Prostate gland (tissue), 2 donors: ENCODE measurements around the gene NFASC. TPM values are rescaled to one million over a fixed set of nuclear protein-coding genes. Genes with fewer than 3 reads are reported as not detected.

ENCODE experiments used
- DNase-seq: peaks from one replicate; pipeline ENCODE4 v3.0.0-alpha.2; 2019; ENCODE audit warnings: low spot score
- H3K27ac ChIP-seq, 2 donors: fragments of 200-600 bp; sonication (generic); 2 replicates each; pipeline ENCODE4 v1.5.1; 2017 to 2019
- H3K27me3 ChIP-seq: fragments of 200-600 bp; sonication (generic); replicated peaks from 2 replicates; pipeline ENCODE4 v1.5.1; 2019; ENCODE audit not compliant: insufficient read depth
- H3K36me3 ChIP-seq, 2 donors: fragments of 200-600 bp; sonication (generic); 1 replicate in 1 of 2; 2 replicates in 1 of 2; pipeline versions ENCODE4 v1.5.1 to v1.8.1; 2017 to 2019
- H3K4me1 ChIP-seq: fragments of 200-600 bp; sonication (generic); replicated peaks from 2 replicates; pipeline ENCODE4 v1.5.1; 2019
- H3K4me3 ChIP-seq, 2 donors: fragments of 200-600 bp; sonication (generic); 2 replicates each; pipeline ENCODE4 v1.5.1; 2017 to 2019
- H3K9me3 ChIP-seq: fragments of 200-600 bp; sonication (generic); 2 replicates; pipeline ENCODE4 v1.5.1; 2017
- POLR2A ChIP-seq: fragments of 450-650 bp; IDR thresholded peaks from one replicate; pipeline ENCODE4 v1.6.1; 2016; ENCODE audit warnings: antibody characterized with exemption, mild to moderate bottlenecking
- POLR2AphosphoS5 ChIP-seq: sonication (generic); formaldehyde crosslinking; IDR thresholded peaks from one replicate; pipeline ENCODE4 v1.6.1; 2017; ENCODE audit warnings: antibody characterized with exemption
- WGBS: methylation state at CpG from one replicate; pipeline ENCODE4 v1.1.5; 2018; 5-methylcytosine and 5-hydroxymethylcytosine counted together
- intact Hi-C: fragments of 100-400 bp; cut with DNase I; formaldehyde crosslinking; loops from one replicate; pipeline ENCODE4 v1.14.2; 2022
- total RNA-seq, 2 donors: library from RNA; depleted of rRNA; stranded (reverse); fragments of >200 nt; gene quantifications; one replicate each; pipeline ENCODE4 v1.1.0, GENCODE V29; 2016
- TF ChIP-seq, protein P1 (sequence below), 4 experiments: fragments of 200-600 bp in 2 of 4; fragments of 450-650 bp in 2 of 4; sonication (generic) in 2 of 4; IDR thresholded peaks; 1 replicate in 3 of 4; 2 replicates in 1 of 4; pipeline ENCODE4 v1.5.1; 2016 to 2019; ENCODE audit warnings: antibody characterized with exemption in 4 of 4, mild to moderate bottlenecking in 2 of 4, moderate library complexity in 2 of 4

NFASC gene
- total RNA-seq, 2 donors from 2014 or later: 3.7 to 13.2 TPM

DNA sequence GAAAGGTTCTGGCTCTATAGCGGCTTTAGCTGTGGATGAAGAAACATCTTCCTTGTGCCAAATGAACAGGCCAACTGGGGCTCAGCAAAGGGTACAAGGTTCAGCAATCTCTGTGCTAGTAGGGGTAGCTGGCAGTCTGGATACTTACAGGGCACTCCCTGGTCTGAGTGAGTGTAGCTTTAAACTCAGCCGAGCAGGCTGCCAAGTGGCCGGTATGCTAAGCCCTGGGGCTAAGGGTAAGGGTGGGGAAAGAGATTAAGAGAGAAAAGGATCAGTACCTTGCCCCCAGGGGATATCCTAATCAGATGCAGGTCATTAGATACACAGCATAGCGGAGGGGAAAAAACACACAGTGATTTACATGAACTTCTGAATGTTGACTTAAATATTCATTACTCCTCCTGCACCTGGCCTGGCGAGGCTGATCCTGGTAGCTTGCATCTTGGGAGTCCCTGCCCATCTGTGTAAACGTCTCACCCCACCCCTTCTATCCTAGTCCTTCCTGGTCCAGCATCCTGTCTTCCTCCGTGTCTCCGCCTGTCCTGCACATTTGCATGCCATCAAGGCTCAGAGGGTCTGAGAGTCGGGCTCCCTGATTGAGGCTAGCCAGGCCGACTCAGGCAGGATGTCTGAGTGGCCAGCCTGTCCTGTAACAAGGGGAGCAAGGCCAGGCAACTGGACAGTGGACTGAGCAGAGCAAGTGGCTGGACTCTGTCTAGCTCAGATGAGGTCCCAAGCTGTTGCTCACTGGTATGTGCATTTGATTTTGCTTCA lies 132.9 kb downstream of the NFASC start:
- Histone ChIP-seq H3K27ac (no peak overlapping the region), H3K9me3 (no peaks in the 10 kb centered on the region), H3K36me3 (no peaks in the 10 kb centered on the region), H3K27me3 (no peaks in the 10 kb centered on the region), H3K4me3 (no peak overlapping the region), H3K4me1 (no peaks in the 10 kb centered on the region)
- intact Hi-C loops: no loop called here
- TF ChIP-seq POLR2A: no peak
- no peak for TF ChIP-seq POLR2AphosphoS5
- TF ChIP-seq, protein P1, sequence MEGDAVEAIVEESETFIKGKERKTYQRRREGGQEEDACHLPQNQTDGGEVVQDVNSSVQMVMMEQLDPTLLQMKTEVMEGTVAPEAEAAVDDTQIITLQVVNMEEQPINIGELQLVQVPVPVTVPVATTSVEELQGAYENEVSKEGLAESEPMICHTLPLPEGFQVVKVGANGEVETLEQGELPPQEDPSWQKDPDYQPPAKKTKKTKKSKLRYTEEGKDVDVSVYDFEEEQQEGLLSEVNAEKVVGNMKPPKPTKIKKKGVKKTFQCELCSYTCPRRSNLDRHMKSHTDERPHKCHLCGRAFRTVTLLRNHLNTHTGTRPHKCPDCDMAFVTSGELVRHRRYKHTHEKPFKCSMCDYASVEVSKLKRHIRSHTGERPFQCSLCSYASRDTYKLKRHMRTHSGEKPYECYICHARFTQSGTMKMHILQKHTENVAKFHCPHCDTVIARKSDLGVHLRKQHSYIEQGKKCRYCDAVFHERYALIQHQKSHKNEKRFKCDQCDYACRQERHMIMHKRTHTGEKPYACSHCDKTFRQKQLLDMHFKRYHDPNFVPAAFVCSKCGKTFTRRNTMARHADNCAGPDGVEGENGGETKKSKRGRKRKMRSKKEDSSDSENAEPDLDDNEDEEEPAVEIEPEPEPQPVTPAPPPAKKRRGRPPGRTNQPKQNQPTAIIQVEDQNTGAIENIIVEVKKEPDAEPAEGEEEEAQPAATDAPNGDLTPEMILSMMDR (IDR thresholded peaks at IDR 0.05): no peak
- WGBS: 36% methylated on average over 10 of the region's 10 CpGs
- DNase-seq: peak; percentile 12

DNA sequence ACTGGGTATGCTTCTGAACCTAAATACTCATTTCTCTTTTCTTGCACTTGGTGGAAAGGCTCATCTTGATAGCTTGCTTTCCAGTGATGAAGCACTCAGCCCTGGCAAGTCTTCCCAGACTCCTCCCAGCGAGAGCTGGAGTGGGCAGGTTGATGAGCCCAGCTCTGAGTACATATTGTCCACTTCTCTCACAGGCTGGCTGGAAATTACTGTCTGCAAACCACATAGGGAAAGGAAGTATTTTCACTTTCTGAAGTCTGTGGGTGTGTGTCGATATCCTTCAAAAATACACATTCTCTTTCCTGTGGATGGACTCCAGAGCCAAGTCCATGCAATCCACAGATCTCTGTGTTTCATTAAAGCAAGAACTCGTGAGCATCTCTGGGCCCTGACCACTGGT lies 133.7 kb downstream of the NFASC start:
- H3K9me3 ChIP-seq: no peaks in the 10 kb centered on the region
- DNase-seq: no peak
- peaks cover 3% of the 10 kb centered on the region for H3K27me3 ChIP-seq
- intact Hi-C loops: no loop called here
- 61% methylated on average over 3 of the region's 3 CpGs for WGBS
- H3K4me3 ChIP-seq: no peak overlapping the region
- no peaks in the 10 kb centered on the region for H3K36me3 ChIP-seq
- no peaks in the 10 kb centered on the region for H3K4me1 ChIP-seq
- H3K27ac ChIP-seq: no peak overlapping the region
- TF ChIP-seq POLR2AphosphoS5 (no peak), POLR2A (no peak)
- TF ChIP-seq, protein P1 (IDR thresholded peaks at IDR 0.05): no peak

DNA sequence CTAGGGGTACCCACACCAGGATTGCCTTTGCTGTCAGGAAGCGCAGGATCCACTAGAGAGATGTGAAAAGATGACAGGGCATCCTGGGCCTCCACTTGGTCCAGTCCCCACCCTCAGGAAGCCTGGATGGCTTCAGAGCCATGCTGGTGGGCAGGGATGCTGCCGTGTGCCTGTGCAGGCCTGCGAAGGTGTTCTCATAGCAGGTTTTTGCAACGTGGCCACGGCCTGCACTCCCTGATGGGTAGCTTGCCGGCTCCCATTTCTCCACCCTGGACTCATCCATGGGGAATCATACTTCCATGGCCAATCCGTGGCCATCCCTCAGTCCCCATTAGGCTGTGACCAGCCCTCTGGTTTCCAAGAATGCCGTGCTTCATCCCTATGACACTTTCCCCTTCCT lies 138.2 kb downstream of the NFASC start:
- Histone ChIP-seq H3K4me3 (no peak overlapping the region), H3K4me1 (peaks cover 1% of the 10 kb centered on the region), H3K27ac (no peak overlapping the region), H3K36me3 (no peaks in the 10 kb centered on the region), H3K9me3 (no peaks in the 10 kb centered on the region), H3K27me3 (peaks cover 3% of the 10 kb centered on the region)
- 87% methylated on average over 8 of the region's 8 CpGs for WGBS
- TF ChIP-seq POLR2AphosphoS5 (no peak), POLR2A (no peak)
- TF ChIP-seq, protein P1 (IDR thresholded peaks at IDR 0.05): no peak
- intact Hi-C loops: no loop called here
- no peak for DNase-seq

DNA sequence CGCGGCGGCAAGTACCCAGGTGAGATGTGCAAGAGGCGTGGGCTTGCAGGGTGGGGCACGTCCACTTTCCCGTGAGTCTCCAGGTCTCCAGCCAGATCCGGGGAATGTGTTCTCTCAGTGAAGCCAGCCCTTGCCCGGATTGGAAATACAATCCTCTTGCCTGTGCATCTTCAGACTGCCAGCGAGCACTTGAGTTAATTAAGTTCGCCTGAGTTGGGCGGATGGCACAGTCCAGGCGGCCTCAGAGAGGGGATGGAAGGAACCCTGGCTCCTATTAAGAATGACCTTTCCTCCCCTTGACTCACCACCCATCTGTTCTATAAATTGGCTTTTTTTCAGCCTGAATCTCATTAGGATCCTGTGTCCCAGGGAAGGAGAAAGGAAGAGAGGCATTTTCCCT lies 139.0 kb downstream of the NFASC start:
- Histone ChIP-seq H3K27ac (no peak overlapping the region), H3K4me3 (no peak overlapping the region), H3K27me3 (peaks cover 3% of the 10 kb centered on the region), H3K4me1 (peaks cover 5% of the 10 kb centered on the region), H3K36me3 (no peaks in the 10 kb centered on the region), H3K9me3 (no peaks in the 10 kb centered on the region)
- 92% methylated on average over 12 of the region's 12 CpGs for WGBS
- intact Hi-C loops: no loop called here
- no peak for TF ChIP-seq POLR2AphosphoS5
- TF ChIP-seq, protein P1 (IDR thresholded peaks at IDR 0.05): no peak
- no peak for TF ChIP-seq POLR2A
- DNase-seq: no peak
